Endothelial cell of umbilical vein (primary cell): ENCODE data around the gene MS4A15. TPM values are rescaled to one million over a fixed set of nuclear protein-coding genes. Genes with fewer than 3 reads are reported as not detected.

Experiments used
- BruUV-seq: library from RNA; stranded (reverse); fragments of 400-500 nt; replicated peaks from 2 replicates; lab custom pipeline; 2021; lab: Mats Ljungman, UMichigan
- CTCF ChIA-PET: fragments of 300-600, 350-600 bp; sonication (Branson Sonifier 250); formaldehyde crosslinking; loops from one replicate; lab custom pipeline; 2021; ENCODE audit warnings: antibody characterized with exemption, inconsistent platforms; lab: Charles Lee
- POLR2A ChIA-PET: fragments of 300-600, 350-600 bp; sonication (Branson Sonifier 250); formaldehyde crosslinking; loops from one replicate; lab custom pipeline; 2021; ENCODE audit warnings: antibody characterized with exemption, inconsistent platforms; lab: Charles Lee
- DNase-seq: peaks from one replicate; pipeline ENCODE4 v3.0.0-alpha.2; 2011; ENCODE audit warnings: low read depth, low spot score
- FAIRE-seq: peaks from 2 replicates; lab custom pipeline; 2011; peaks lifted over from hg19 to GRCh38; lab: Jason Lieb, UNC
- H2AFZ ChIP-seq: 2 replicates; pipeline ENCODE4 v1.6.0; 2012; ENCODE audit warnings: low read depth, low read length, control low read depth, inconsistent platforms
- H3K27ac ChIP-seq: 2 replicates; pipeline ENCODE4 v1.5.1; 2011; ENCODE audit warnings: low read depth, mild to moderate bottlenecking, control low read depth, low read length, moderate library complexity; ENCODE audit not compliant: insufficient read depth
- H3K27me3 ChIP-seq, 2 experiments: 2 replicates each; pipeline versions ENCODE4 v1.6.0 to v1.6.1; 2011; ENCODE audit warnings: low read length in 2 of 2, mixed read lengths in 1 of 2; ENCODE audit not compliant: control insufficient read depth in 2 of 2, insufficient read depth in 2 of 2
- H3K36me3 ChIP-seq, 2 experiments: 2 replicates in 1 of 2; 3 replicates in 1 of 2; pipeline ENCODE4 v1.5.1; 2011; ENCODE audit warnings: low read length in 2 of 2, mild to moderate bottlenecking in 1 of 2, moderate library complexity in 1 of 2; ENCODE audit not compliant: control insufficient read depth in 2 of 2, insufficient read depth in 2 of 2; ENCODE audit errors: extremely low read depth in 1 of 2
- H3K4me1 ChIP-seq: 3 replicates; pipeline ENCODE4 v1.5.1; 2011; ENCODE audit warnings: mild to moderate bottlenecking, low read length; ENCODE audit not compliant: control insufficient read depth, insufficient read depth; ENCODE audit errors: extremely low read depth
- H3K4me2 ChIP-seq: 2 replicates; pipeline ENCODE4 v1.6.1; 2011; ENCODE audit warnings: low read length, control low read depth, mixed read lengths; ENCODE audit not compliant: insufficient read depth
- H3K4me3 ChIP-seq, 3 experiments: fragments of 200-600 bp in 1 of 3; sonication (generic), shearing (Covaris generic) in 1 of 3; replicated peaks in 1 of 3; 2 replicates each; pipeline ENCODE4 v1.5.1; 2011 to 2016; ENCODE audit warnings: control low read depth in 3 of 3, low read length in 3 of 3, mild to moderate bottlenecking in 2 of 3, inconsistent platforms in 1 of 3, low read depth in 1 of 3, moderate library complexity in 1 of 3; ENCODE audit not compliant: insufficient read depth in 1 of 3
- H3K79me2 ChIP-seq: 2 replicates; pipeline ENCODE4 v1.6.0; 2012; ENCODE audit warnings: low read length, inconsistent platforms; ENCODE audit not compliant: control insufficient read depth, insufficient read depth
- H3K9ac ChIP-seq: replicated peaks from 2 replicates; pipeline ENCODE3; 2011; ENCODE audit warnings: low read length, control low read depth; ENCODE audit not compliant: insufficient read depth; ENCODE audit errors: extremely low read depth
- H3K9me1 ChIP-seq: replicated peaks from 3 replicates; pipeline ENCODE4 v1.6.0; 2011; ENCODE audit warnings: mild to moderate bottlenecking, low read length; ENCODE audit not compliant: control insufficient read depth, insufficient read depth; ENCODE audit errors: extremely low read depth
- H3K9me3 ChIP-seq: replicated peaks from 2 replicates; pipeline ENCODE4 v1.5.1; 2012; ENCODE audit warnings: low read length, inconsistent platforms; ENCODE audit not compliant: control insufficient read depth, insufficient read depth
- H4K20me1 ChIP-seq: replicated peaks from 2 replicates; pipeline ENCODE3; 2011; ENCODE audit warnings: mild to moderate bottlenecking, low read length; ENCODE audit not compliant: control insufficient read depth, insufficient read depth; ENCODE audit errors: extremely low read depth
- FOS ChIP-seq: IDR thresholded peaks from 2 replicates; pipeline ENCODE4 v1.6.1; 2011; ENCODE audit warnings: mild to moderate bottlenecking, low read length, moderate library complexity, borderline replicate concordance; ENCODE audit not compliant: insufficient read depth
- GATA2 ChIP-seq: IDR thresholded peaks from 2 replicates; pipeline ENCODE4 v1.7.0; 2011; ENCODE audit warnings: low read depth, mild to moderate bottlenecking, moderate library complexity, mixed read lengths, low read length; ENCODE audit not compliant: insufficient read length, insufficient read depth
- JUN ChIP-seq: IDR thresholded peaks from 2 replicates; pipeline ENCODE4 v1.6.1; 2011; ENCODE audit warnings: borderline replicate concordance, low read depth; ENCODE audit not compliant: insufficient read length, insufficient read depth
- MYC ChIP-seq: IDR thresholded peaks from one replicate; pipeline ENCODE4 v1.6.1; 2011; ENCODE audit warnings: mild to moderate bottlenecking, low read depth, low read length
- POLR2A ChIP-seq: IDR thresholded peaks from 2 replicates; pipeline ENCODE4 v1.6.1; 2012; ENCODE audit warnings: low read depth, mild to moderate bottlenecking, control low read depth, low read length
- POLR2AphosphoS5 ChIP-seq: IDR thresholded peaks from 2 replicates; pipeline ENCODE4 v1.6.1; 2012; ENCODE audit warnings: low read depth, mild to moderate bottlenecking, control low read depth, low read length, moderate library complexity; ENCODE audit not compliant: insufficient read depth
- dilution Hi-C: fragments of 300-500 bp; cut with MboI; formaldehyde crosslinking; loops from one replicate; pipeline ENCODE4 v1.15.0; 2019; ENCODE audit warnings: low sequenced_read_pairs; ENCODE audit not compliant: extremely low pct_ligation_motif_present
- intact Hi-C: fragments of 100-400 bp; cut with micrococcal nuclease; formaldehyde crosslinking; loops from one replicate; pipeline ENCODE4 v1.10.0; 2022
- polyA plus RNA-seq, 4 experiments: library from polyadenylated mRNA; depleted of rRNA in 3 of 4; stranded (reverse) in 3 of 4; unstranded in 1 of 4; fragments of >200 nt; gene quantifications; 2 replicates each; pipeline versions ENCODE4 v1.2.1 to v1.2.3, GENCODE V29; 2011 to 2012; ENCODE audit warnings: missing spikeins in 1 of 4
- total RNA-seq: library from RNA; stranded (reverse); gene quantifications from 2 replicates; pipeline ENCODE4 v1.2.3, GENCODE V29; 2021
- TF ChIP-seq, protein P1 (sequence below): IDR thresholded peaks from 2 replicates; pipeline ENCODE4 v1.6.1; 2011; ENCODE audit not compliant: insufficient read depth, insufficient read length
- TF ChIP-seq, protein P2 (sequence below), 2 donors: IDR thresholded peaks; 1 replicate in 1 of 2; 2 replicates in 1 of 2; pipeline ENCODE4 v1.5.1; 2011; ENCODE audit warnings: low read length in 2 of 2, mild to moderate bottlenecking in 2 of 2, moderate library complexity in 2 of 2, control low read depth in 1 of 2, inconsistent platforms in 1 of 2, low read depth in 1 of 2; ENCODE audit not compliant: insufficient read depth in 1 of 2; ENCODE audit errors: extremely low read depth in 1 of 2

MS4A15 gene
- total and polyA plus RNA-seq, 2 donors (not counting 3 experiments of a cell fraction or from before 2014, with no cell fraction given), result not detected

DNA sequence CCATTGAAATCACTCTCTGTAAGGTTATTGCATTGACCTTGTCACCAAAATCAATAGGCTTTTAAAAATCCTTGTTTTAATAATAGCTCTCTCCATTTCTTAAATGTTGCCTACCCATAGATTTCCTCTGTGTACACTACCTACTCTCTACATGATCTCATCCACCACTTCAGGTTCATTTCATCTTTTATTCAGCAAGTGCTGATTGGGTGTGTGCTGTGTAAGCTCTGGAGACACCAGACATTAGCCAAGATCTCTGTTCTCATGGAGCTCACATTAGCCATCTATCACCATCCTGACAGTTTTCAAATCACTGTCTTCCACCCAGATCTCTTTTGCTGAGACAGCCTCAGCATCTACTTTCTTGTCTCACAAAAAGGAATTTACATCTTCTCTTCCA is 24.1 kb downstream of the MS4A15 start:
- Histone ChIP-seq H3K36me3 (no peaks in the 10 kb centered on the region), H3K4me1 (peaks cover 20% of the 10 kb centered on the region), H4K20me1 (no peaks in the 10 kb centered on the region), H3K9me1 (no peaks in the 10 kb centered on the region), H3K9me3 (no peaks in the 10 kb centered on the region), H2AFZ (no peak overlapping the region), H3K4me3 (no peak overlapping the region), H3K27me3 (no peaks in the 10 kb centered on the region), H3K27ac (no peak overlapping the region), H3K79me2 (no peaks in the 10 kb centered on the region), H3K9ac (no peak overlapping the region), H3K4me2 (no peak overlapping the region)
- FAIRE-seq (no peak), DNase-seq (no peak)
- ChIA-PET POLR2A (no interaction called here), CTCF (interaction anchor here (1.2 to 7.5 kb wide), 5 partner anchors 13 to 119 kb away, joined by 3 to 148 read pairs (median 9); no protein-coding TSS in a partner anchor)
- no TSS peak for BruUV-seq
- intact Hi-C loops (no loop called here), dilution Hi-C loops (no loop called here)
- TF ChIP-seq GATA2, result no peak
- TF ChIP-seq POLR2AphosphoS5, result no peak
- no peak for TF ChIP-seq FOS
- TF ChIP-seq, protein P1, sequence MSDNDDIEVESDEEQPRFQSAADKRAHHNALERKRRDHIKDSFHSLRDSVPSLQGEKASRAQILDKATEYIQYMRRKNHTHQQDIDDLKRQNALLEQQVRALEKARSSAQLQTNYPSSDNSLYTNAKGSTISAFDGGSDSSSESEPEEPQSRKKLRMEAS, result no peak
- TF ChIP-seq, protein P2, sequence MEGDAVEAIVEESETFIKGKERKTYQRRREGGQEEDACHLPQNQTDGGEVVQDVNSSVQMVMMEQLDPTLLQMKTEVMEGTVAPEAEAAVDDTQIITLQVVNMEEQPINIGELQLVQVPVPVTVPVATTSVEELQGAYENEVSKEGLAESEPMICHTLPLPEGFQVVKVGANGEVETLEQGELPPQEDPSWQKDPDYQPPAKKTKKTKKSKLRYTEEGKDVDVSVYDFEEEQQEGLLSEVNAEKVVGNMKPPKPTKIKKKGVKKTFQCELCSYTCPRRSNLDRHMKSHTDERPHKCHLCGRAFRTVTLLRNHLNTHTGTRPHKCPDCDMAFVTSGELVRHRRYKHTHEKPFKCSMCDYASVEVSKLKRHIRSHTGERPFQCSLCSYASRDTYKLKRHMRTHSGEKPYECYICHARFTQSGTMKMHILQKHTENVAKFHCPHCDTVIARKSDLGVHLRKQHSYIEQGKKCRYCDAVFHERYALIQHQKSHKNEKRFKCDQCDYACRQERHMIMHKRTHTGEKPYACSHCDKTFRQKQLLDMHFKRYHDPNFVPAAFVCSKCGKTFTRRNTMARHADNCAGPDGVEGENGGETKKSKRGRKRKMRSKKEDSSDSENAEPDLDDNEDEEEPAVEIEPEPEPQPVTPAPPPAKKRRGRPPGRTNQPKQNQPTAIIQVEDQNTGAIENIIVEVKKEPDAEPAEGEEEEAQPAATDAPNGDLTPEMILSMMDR (IDR thresholded peaks at IDR 0.05; ENCODE audit: extremely low read depth in 1 of 2, insufficient read depth in 1 of 2, low read depth in 1 of 2, low read length in 2 of 2), result no peak
- TF ChIP-seq POLR2A, result no peak
- TF ChIP-seq JUN, result no peak
- no peak for TF ChIP-seq MYC
